ENCODE results near the gene ARV1. TPM values are rescaled to one million over a fixed set of nuclear protein-coding genes. Genes with fewer than 3 reads are reported as not detected.

ARV1 gene
- total RNA-seq, 1 experiment from 2014 or later: 4.0 TPM

GRCh38 chr1:230978491-230979388, at the start of gene ARV1, which contains the start of gene TTC13 (continued):
- no peak for TF ChIP-seq REST (IDR thresholded peaks at IDR 0.05; ENCODE audit: low read depth)
- TF ChIP-seq ZNF274 (IDR thresholded peaks at IDR 0.05; ENCODE audit: low read depth, low read length): no peak

- Histone ChIP-seq H3K4me3 (replicated peaks in 1 of 2; ENCODE audit: low read depth in 1 of 2, low read length in 2 of 2) (no peak overlapping the region), H3K27me3 (ENCODE audit: insufficient read depth, low read length) (no peaks in the 10 kb centered on the region), H3K36me3 (ENCODE audit: control insufficient read depth in 1 of 2, insufficient read depth in 2 of 2, low read length in 2 of 2) (peaks cover 0 to 3% of the 10 kb centered on the region in 2 experiments; a peak in 1 of 4 replicates), H3K79me2 (ENCODE audit: insufficient read depth, low read length) (no peaks in the 10 kb centered on the region), H3K4me2 (ENCODE audit: low read length) (no peak overlapping the region), H3K27ac (ENCODE audit: low read depth, low read length) (no peak overlapping the region), H4K20me1 (ENCODE audit: insufficient read depth) (no peaks in the 10 kb centered on the region), H3K4me1 (ENCODE audit: control insufficient read depth in 1 of 2, insufficient read depth in 2 of 2, low read length in 2 of 2) (no peaks in the 10 kb centered on the region), H3K9me2 (ENCODE audit: insufficient read depth) (no peaks in the 10 kb centered on the region), H2AFZ (ENCODE audit: low read depth, low read length, poor library complexity, severe bottlenecking) (no peak overlapping the region), H3K9me3 (ENCODE audit: control insufficient read depth in 1 of 2, insufficient read depth in 1 of 2, low read depth in 1 of 2, low read length in 2 of 2) (no peaks in the 10 kb centered on the region), H3K9ac (ENCODE audit: low read length) (no peak overlapping the region)
- ATAC-seq (no peak), DNase-seq (ENCODE audit: low read depth, low spot score) (no peak)
- ChIA-PET CTCF (no interaction called here), RAD21 (ENCODE audit: low non-redundant PET in 1 of 2, low total read pairs in 2 of 2, uncharacterized antibody in 2 of 2, unreplicated experiment in 2 of 2) (no interaction called here), POLR2A (no interaction called here)
- TF ChIP-seq EZH2 (IDR thresholded peaks at IDR 0.05) (no peak), CBX3 (IDR thresholded peaks at IDR 0.05; ENCODE audit: low read depth) (no peak), ZBTB33 (IDR thresholded peaks at IDR 0.05; ENCODE audit: extremely low read depth, insufficient replicate concordance, low read length) (no peak)
- intact Hi-C loops (cut with micrococcal nuclease): no loop called here
- no TSS peak for BruUV-seq (replicated peaks)
Observed at GRCh38 chr1:230930986-230931385, 47.9 kb upstream of the ARV1 start.

Measured in HCT116 (cell line).